HepG2 (cell line): ENCODE data around the gene GNG10. TPM values are rescaled to one million over a fixed set of nuclear protein-coding genes. Genes with fewer than 3 reads are reported as not detected.

Experiments used
- CEBPG ChIP-seq: IDR thresholded peaks from 2 replicates; pipeline ENCODE4 v1.6.1; 2016
- EP300 ChIP-seq, 3 experiments: sonication (generic) in 1 of 3; formaldehyde crosslinking in 1 of 3; IDR thresholded peaks; 2 replicates each; pipeline versions ENCODE4 v1.5.1 to v1.6.1; 2011 to 2020; ENCODE audit warnings: low read depth in 2 of 3, low read length in 2 of 3, borderline replicate concordance in 1 of 3, improper control_type of control experiment in 1 of 3, mild to moderate bottlenecking in 1 of 3, missing genetic modification reagents in 1 of 3, moderate library complexity in 1 of 3
- HMG20B ChIP-seq: conservative IDR thresholded peaks from 2 replicates; pipeline ENCODE4 v1.6.1; 2016; ENCODE audit warnings: missing genetic modification reagents, missing compliant biosample characterization
- HOXA3 ChIP-seq: sonication (generic); formaldehyde crosslinking; IDR thresholded peaks from 2 replicates; pipeline ENCODE4 v1.5.0; 2020; ENCODE audit warnings: missing genetic modification reagents
- SNAPC4 ChIP-seq: sonication (generic); formaldehyde crosslinking; IDR thresholded peaks from 2 replicates; pipeline ENCODE4 v1.4.0; 2020; ENCODE audit warnings: mild to moderate bottlenecking, missing genetic modification reagents
- SP2 ChIP-seq: sonication (generic); formaldehyde crosslinking; IDR thresholded peaks from 2 replicates; pipeline ENCODE4 v1.5.1; 2020; ENCODE audit warnings: mild to moderate bottlenecking, missing genetic modification reagents
- STAT6 ChIP-seq: sonication (generic); formaldehyde crosslinking; IDR thresholded peaks from 2 replicates; pipeline ENCODE4 v1.4.0; 2020; ENCODE audit warnings: missing genetic modification reagents, mild to moderate bottlenecking, borderline replicate concordance
- ZKSCAN5 ChIP-seq: sonication (generic); formaldehyde crosslinking; IDR thresholded peaks from 2 replicates; pipeline ENCODE4 v1.5.1; 2020; ENCODE audit warnings: mild to moderate bottlenecking, missing genetic modification reagents
- ZNF121 ChIP-seq: sonication (generic); formaldehyde crosslinking; IDR thresholded peaks from 2 replicates; pipeline ENCODE4 v1.5.0; 2020; ENCODE audit warnings: mild to moderate bottlenecking, missing genetic modification reagents
- ZNF576 ChIP-seq: sonication (generic); formaldehyde crosslinking; IDR thresholded peaks from 2 replicates; pipeline ENCODE4 v1.4.0; 2020; ENCODE audit warnings: mild to moderate bottlenecking, missing genetic modification reagents
- ZNF589 ChIP-seq: sonication (generic); formaldehyde crosslinking; conservative IDR thresholded peaks from 2 replicates; pipeline ENCODE4 v1.8.0; 2022; ENCODE audit warnings: mild to moderate bottlenecking, moderate library complexity, missing genetic modification reagents
- ZNF75D ChIP-seq: sonication (generic); formaldehyde crosslinking; IDR thresholded peaks from 2 replicates; pipeline ENCODE4 v1.8.1; 2023; ENCODE audit warnings: missing genetic modification reagents, mild to moderate bottlenecking, borderline replicate concordance
- ZNF883 ChIP-seq: sonication (generic); formaldehyde crosslinking; IDR thresholded peaks from 2 replicates; pipeline ENCODE4 v1.5.1; 2020; ENCODE audit warnings: mild to moderate bottlenecking, missing genetic modification reagents; ENCODE audit errors: not compliant biosample characterization
- ZZZ3 ChIP-seq: sonication (generic); formaldehyde crosslinking; IDR thresholded peaks from 2 replicates; pipeline ENCODE4 v1.4.0; 2020; ENCODE audit warnings: missing genetic modification reagents, mild to moderate bottlenecking, borderline replicate concordance
- polyA plus RNA-seq, 8 experiments: library from polyadenylated mRNA; depleted of rRNA in 3 of 8; stranded (reverse) in 7 of 8; unstranded in 1 of 8; fragments of >200 nt; fragmentation: Illumina TruSeq in 4 of 8; extraction: Trizol in 4 of 8; gene quantifications; 2 replicates each; pipeline versions ENCODE4 v1.2.1 to v1.2.3, GENCODE V29; 2011 to 2016; ENCODE audit warnings: low read depth in 4 of 8, missing spikeins in 1 of 8, mixed read lengths in 1 of 8; ENCODE audit not compliant: insufficient read depth in 1 of 8
- total RNA-seq, 5 experiments: library from RNA; depleted of rRNA; stranded (reverse); fragments of >200 nt; fragmentation: Illumina TruSeq; extraction: Trizol; gene quantifications; 2 replicates each; pipeline ENCODE4 v1.2.3, GENCODE V29; 2016; ENCODE audit warnings: low read depth in 1 of 5
- TF ChIP-seq, protein P1 (sequence below): sonication (generic); formaldehyde crosslinking; IDR thresholded peaks from 2 replicates; pipeline ENCODE4 v1.4.0; 2020; ENCODE audit warnings: missing genetic modification reagents

GNG10 gene
- total and polyA plus RNA-seq, 2 of the 13 experiments (the other 11 are each of a cell fraction or from before 2014, with no cell fraction given) = 29.8 to 32.4 TPM

GRCh38 chr9:111630964-111631213, 30.5 kb upstream of the GNG10 start (continued):
- TF ChIP-seq HMG20B (CRISPR knock-in tag) (0 out of 2 replicates have a peak, but pooled peaks have one; percentile 45), SNAPC4 (CRISPR knock-in tag) (no peak; the same call in 1 of the 2 replicates), CEBPG (CRISPR knock-in tag) (peak; percentile 60), ZNF589 (no peak), HOXA3 (CRISPR knock-in tag) (no peak), SP2 (CRISPR knock-in tag) (no peak; the same call in none of the 2 replicates), ZNF121 (CRISPR knock-in tag) (no peak), ZKSCAN5 (CRISPR knock-in tag) (no peak), STAT6 (CRISPR knock-in tag) (no peak), EP300 (IDR thresholded peaks at IDR 0.05; ENCODE audit: low read depth in 2 of 2, low read length in 2 of 2) (no peak), EP300 (CRISPR knock-in tag; IDR thresholded peaks at IDR 0.05; ENCODE audit: borderline replicate concordance) (0 out of 2 replicates have a peak, but pooled peaks have one; percentile 8), ZNF883 (CRISPR knock-in tag) (no peak), ZNF75D (CRISPR knock-in tag) (no peak), ZZZ3 (CRISPR knock-in tag) (peak; percentile 67; the same call in 1 of the 2 replicates), ZNF576 (CRISPR knock-in tag) (peak; percentile 71; the same call in 1 of the 2 replicates)
- TF ChIP-seq, protein P1, sequence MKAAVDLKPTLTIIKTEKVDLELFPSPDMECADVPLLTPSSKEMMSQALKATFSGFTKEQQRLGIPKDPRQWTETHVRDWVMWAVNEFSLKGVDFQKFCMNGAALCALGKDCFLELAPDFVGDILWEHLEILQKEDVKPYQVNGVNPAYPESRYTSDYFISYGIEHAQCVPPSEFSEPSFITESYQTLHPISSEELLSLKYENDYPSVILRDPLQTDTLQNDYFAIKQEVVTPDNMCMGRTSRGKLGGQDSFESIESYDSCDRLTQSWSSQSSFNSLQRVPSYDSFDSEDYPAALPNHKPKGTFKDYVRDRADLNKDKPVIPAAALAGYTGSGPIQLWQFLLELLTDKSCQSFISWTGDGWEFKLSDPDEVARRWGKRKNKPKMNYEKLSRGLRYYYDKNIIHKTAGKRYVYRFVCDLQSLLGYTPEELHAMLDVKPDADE (CRISPR knock-in tag) = no peak
